H9 (cell line): Measurements from ENCODE around the gene FRAT2. TPM values are rescaled to one million over a fixed set of nuclear protein-coding genes. Genes with fewer than 3 reads are reported as not detected.

ENCODE experiments used
- DNase-seq: peaks from one replicate; pipeline ENCODE4 v3.0.0-alpha.2; 2017
- H2AFZ ChIP-seq: one replicate; pipeline ENCODE4 v1.6.1; 2013; ENCODE audit warnings: mild to moderate bottlenecking, low read length, control low read depth, moderate library complexity
- H2AK5ac ChIP-seq: 2 replicates; pipeline ENCODE4 v1.6.1; 2013; ENCODE audit warnings: low read length, control low read depth, mixed read lengths; ENCODE audit not compliant: insufficient read length
- H2BK120ac ChIP-seq: one replicate; pipeline ENCODE4 v1.6.1; 2013; ENCODE audit warnings: low read depth, mild to moderate bottlenecking, low read length, control low read depth, inconsistent platforms; ENCODE audit not compliant: poor library complexity, severe bottlenecking
- H2BK12ac ChIP-seq: 2 replicates; pipeline ENCODE4 v1.6.1; 2013; ENCODE audit warnings: low read length, control low read depth, mixed read lengths, low read depth; ENCODE audit not compliant: insufficient read length
- H2BK15ac ChIP-seq: 2 replicates; pipeline ENCODE4 v1.6.1; 2013; ENCODE audit warnings: low read depth, low read length, control low read depth
- H2BK20ac ChIP-seq: one replicate; pipeline ENCODE4 v1.6.1; 2013; ENCODE audit warnings: low read depth, mild to moderate bottlenecking, low read length, control low read depth, inconsistent platforms; ENCODE audit not compliant: poor library complexity, severe bottlenecking
- H2BK5ac ChIP-seq: 2 replicates; pipeline ENCODE4 v1.6.1; 2013; ENCODE audit warnings: low read length, control low read depth, mixed read lengths; ENCODE audit not compliant: insufficient read length
- H3K14ac ChIP-seq: 2 replicates; pipeline ENCODE4 v1.6.1; 2013; ENCODE audit warnings: low read length, control low read depth; ENCODE audit not compliant: insufficient read depth
- H3K18ac ChIP-seq: 2 replicates; pipeline ENCODE4 v1.6.1; 2013; ENCODE audit warnings: low read depth, mild to moderate bottlenecking, mixed read lengths, low read length, control low read depth; ENCODE audit not compliant: insufficient read length
- H3K23ac ChIP-seq: 2 replicates; pipeline ENCODE4 v1.6.1; 2013; ENCODE audit warnings: low read length, control low read depth, mixed read lengths, low read depth; ENCODE audit not compliant: insufficient read length
- H3K23me2 ChIP-seq: 2 replicates; pipeline ENCODE4 v1.6.1; 2013; ENCODE audit warnings: low read depth, mild to moderate bottlenecking, mixed read lengths, low read length, control low read depth; ENCODE audit not compliant: insufficient read length, poor library complexity, severe bottlenecking
- H3K27ac ChIP-seq: 2 replicates; pipeline ENCODE4 v1.5.1; 2013; ENCODE audit warnings: low read length, control low read depth, mixed read lengths, low read depth; ENCODE audit not compliant: insufficient read length
- H3K27me3 ChIP-seq: 2 replicates; pipeline ENCODE4 v1.6.1; 2013; ENCODE audit warnings: low read length, control low read depth, inconsistent platforms; ENCODE audit not compliant: insufficient read depth
- H3K4ac ChIP-seq: 2 replicates; pipeline ENCODE4 v1.6.1; 2013; ENCODE audit warnings: low read depth, mild to moderate bottlenecking, control low read depth, inconsistent platforms, low read length, moderate library complexity
- H3K4me1 ChIP-seq: 2 replicates; pipeline ENCODE4 v1.6.1; 2013; ENCODE audit warnings: low read length, control low read depth, inconsistent platforms; ENCODE audit not compliant: insufficient read depth
- H3K4me2 ChIP-seq: 2 replicates; pipeline ENCODE4 v1.6.1; 2013; ENCODE audit warnings: low read length, control low read depth, mixed read lengths; ENCODE audit not compliant: insufficient read length, insufficient read depth
- H3K56ac ChIP-seq: 2 replicates; pipeline ENCODE4 v1.6.1; 2013; ENCODE audit warnings: low read depth, mild to moderate bottlenecking, mixed read lengths, low read length, control low read depth; ENCODE audit not compliant: insufficient read length
- H3K79me1 ChIP-seq: 2 replicates; pipeline ENCODE4 v1.6.1; 2013; ENCODE audit warnings: low read depth, mild to moderate bottlenecking, moderate library complexity, low read length, control low read depth, inconsistent platforms; ENCODE audit not compliant: insufficient read depth, poor library complexity, severe bottlenecking
- H3K79me2 ChIP-seq: 2 replicates; pipeline ENCODE4 v1.6.1; 2013; ENCODE audit warnings: low read length, control low read depth, inconsistent platforms; ENCODE audit not compliant: insufficient read depth
- H3K9ac ChIP-seq: 2 replicates; pipeline ENCODE4 v1.6.1; 2013; ENCODE audit warnings: low read length, control low read depth, mixed read lengths; ENCODE audit not compliant: insufficient read length; ENCODE audit errors: extremely low read depth
- H3K9me3 ChIP-seq: one replicate; pipeline ENCODE4 v1.6.1; 2013; ENCODE audit warnings: low read depth, low read length, inconsistent platforms; ENCODE audit not compliant: control insufficient read depth
- H3T11ph ChIP-seq: one replicate; pipeline ENCODE4 v1.6.1; 2013; ENCODE audit warnings: mild to moderate bottlenecking, low read length, control low read depth, inconsistent platforms
- H4K20me1 ChIP-seq: one replicate; pipeline ENCODE4 v1.6.1; 2013; ENCODE audit not compliant: control insufficient read depth, insufficient read length, insufficient read depth
- H4K5ac ChIP-seq: 2 replicates; pipeline ENCODE4 v1.6.1; 2013; ENCODE audit warnings: low read depth, mild to moderate bottlenecking, mixed read lengths, low read length, control low read depth; ENCODE audit not compliant: insufficient read length
- H4K8ac ChIP-seq: replicated peaks from 2 replicates; pipeline ENCODE4 v1.6.1; 2013; ENCODE audit warnings: low read length, control low read depth, mixed read lengths, low read depth; ENCODE audit not compliant: insufficient read length
- H4K91ac ChIP-seq: 2 replicates; pipeline ENCODE4 v1.6.1; 2013; ENCODE audit warnings: low read depth, mild to moderate bottlenecking, moderate library complexity, mixed read lengths, low read length, control low read depth; ENCODE audit not compliant: insufficient read length
- H3K27ac Mint-ChIP-seq, 3 experiments: 2 replicates in 2 of 3; 3 replicates in 1 of 3; pipeline ENCODE4 v1.8.0; 2020 to 2021; ENCODE audit warnings: mixed read lengths in 3 of 3, mild to moderate bottlenecking in 1 of 3, moderate library complexity in 1 of 3
- H3K27me3 Mint-ChIP-seq: 2 replicates; pipeline ENCODE4 v1.8.0; 2021; ENCODE audit warnings: low read depth, mild to moderate bottlenecking, moderate library complexity, mixed read lengths
- H3K36me3 Mint-ChIP-seq, 3 experiments: 2 replicates in 2 of 3; 3 replicates in 1 of 3; pipeline ENCODE4 v1.8.0; 2020 to 2021; ENCODE audit warnings: low read depth in 3 of 3, mixed read lengths in 3 of 3; ENCODE audit not compliant: insufficient read depth in 1 of 3
- H3K4me1 Mint-ChIP-seq, 2 experiments: 2 replicates each; pipeline ENCODE4 v1.8.0; 2020; ENCODE audit warnings: mixed read lengths in 2 of 2
- H3K4me3 Mint-ChIP-seq, 2 experiments: 2 replicates in 1 of 2; 3 replicates in 1 of 2; pipeline ENCODE4 v1.8.0; 2020 to 2021; ENCODE audit warnings: mild to moderate bottlenecking in 2 of 2, mixed read lengths in 2 of 2, moderate library complexity in 1 of 2
- H3K9me3 Mint-ChIP-seq, 2 experiments: 2 replicates in 1 of 2; 3 replicates in 1 of 2; pipeline ENCODE4 v1.8.0; 2020; ENCODE audit warnings: mild to moderate bottlenecking in 2 of 2, mixed read lengths in 2 of 2, moderate library complexity in 1 of 2
- WGBS: extraction: QIAGEN DNeasy Blood & Tissue Kit; methylation state at CpG from one replicate; pipeline ENCODE4 v1.1.7; 2013; ENCODE audit warnings: missing lambda C conversion rate, low lambda C conversion rate, mixed read lengths; ENCODE audit not compliant: insufficient read length; ENCODE audit errors: extremely low coverage; 5-methylcytosine and 5-hydroxymethylcytosine counted together
- total RNA-seq: library from RNA; stranded (reverse); gene quantifications from 2 replicates; pipeline ENCODE4 v1.2.1, GENCODE V29; 2021
- TF ChIP-seq, protein P1 (sequence below): fragments of 200-600 bp; sonication (generic); conservative IDR thresholded peaks from 3 replicates; pipeline ENCODE4 v1.8.0; 2021; ENCODE audit warnings: antibody characterized with exemption, mild to moderate bottlenecking

Gene FRAT2
- total RNA-seq, 1 experiment from 2014 or later: 129 TPM

DNA sequence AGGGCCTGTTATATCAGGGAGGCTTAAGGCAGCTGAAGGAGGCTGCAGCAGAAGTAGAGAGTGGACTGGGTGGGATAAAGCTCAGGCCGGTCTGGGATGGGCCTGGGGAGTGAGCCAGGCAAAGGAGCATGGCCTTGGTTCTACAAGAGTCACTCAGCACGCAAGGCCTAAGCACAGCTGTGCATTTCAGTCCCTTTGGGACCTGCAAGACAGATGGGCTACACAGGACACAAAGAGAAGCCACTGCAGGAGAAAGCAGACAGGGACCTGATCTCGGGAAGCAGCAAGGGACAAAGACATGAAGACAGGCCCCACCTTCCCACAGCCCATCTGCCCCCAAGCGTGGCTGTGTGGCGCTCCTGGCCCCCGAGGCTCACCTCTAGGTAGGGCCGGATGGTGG lies 37.2 kb upstream of the FRAT2 start:
- WGBS: no CpG with 5 or more reads among the region's 7 CpGs
- H3K27ac Mint-ChIP-seq: no peak overlapping the region
- peaks cover 40 to 85% (median 72%) of the 10 kb centered on the region in 3 experiments for H3K36me3 Mint-ChIP-seq
- Histone ChIP-seq H3T11ph (no peak overlapping the region), H2AFZ (no peak overlapping the region), H3K4ac (no peak overlapping the region), H3K79me1 (no peaks in the 10 kb centered on the region), H2BK20ac (no peak overlapping the region), H2BK15ac (no peak overlapping the region), H3K27ac (no peak overlapping the region), H3K9ac (no peak overlapping the region), H3K9me3 (no peaks in the 10 kb centered on the region), H4K91ac (no peak overlapping the region), H3K18ac (no peak overlapping the region), H3K23me2 (no peaks in the 10 kb centered on the region), H2AK5ac (no peak overlapping the region), H4K8ac (no peak overlapping the region), H2BK5ac (no peak overlapping the region), H2BK12ac (no peak overlapping the region), H3K79me2 (no peaks in the 10 kb centered on the region), H3K27me3 (no peaks in the 10 kb centered on the region), H3K4me1 (no peaks in the 10 kb centered on the region), H3K14ac (no peak overlapping the region), H4K20me1 (no peaks in the 10 kb centered on the region), H3K4me2 (no peak overlapping the region), H4K5ac (no peak overlapping the region), H2BK120ac (no peak overlapping the region), H3K56ac (no peak overlapping the region), H3K23ac (no peak overlapping the region)
- H3K4me3 Mint-ChIP-seq: 0 out of 5 replicates have a peak overlapping the region, but pooled peaks of 1 of the 2 experiments have one; percentile 25
- no peaks in the 10 kb centered on the region; the same call in 1 of the 2 replicates for H3K27me3 Mint-ChIP-seq
- H3K4me1 Mint-ChIP-seq: no peaks in the 10 kb centered on the region
- TF ChIP-seq, protein P1, sequence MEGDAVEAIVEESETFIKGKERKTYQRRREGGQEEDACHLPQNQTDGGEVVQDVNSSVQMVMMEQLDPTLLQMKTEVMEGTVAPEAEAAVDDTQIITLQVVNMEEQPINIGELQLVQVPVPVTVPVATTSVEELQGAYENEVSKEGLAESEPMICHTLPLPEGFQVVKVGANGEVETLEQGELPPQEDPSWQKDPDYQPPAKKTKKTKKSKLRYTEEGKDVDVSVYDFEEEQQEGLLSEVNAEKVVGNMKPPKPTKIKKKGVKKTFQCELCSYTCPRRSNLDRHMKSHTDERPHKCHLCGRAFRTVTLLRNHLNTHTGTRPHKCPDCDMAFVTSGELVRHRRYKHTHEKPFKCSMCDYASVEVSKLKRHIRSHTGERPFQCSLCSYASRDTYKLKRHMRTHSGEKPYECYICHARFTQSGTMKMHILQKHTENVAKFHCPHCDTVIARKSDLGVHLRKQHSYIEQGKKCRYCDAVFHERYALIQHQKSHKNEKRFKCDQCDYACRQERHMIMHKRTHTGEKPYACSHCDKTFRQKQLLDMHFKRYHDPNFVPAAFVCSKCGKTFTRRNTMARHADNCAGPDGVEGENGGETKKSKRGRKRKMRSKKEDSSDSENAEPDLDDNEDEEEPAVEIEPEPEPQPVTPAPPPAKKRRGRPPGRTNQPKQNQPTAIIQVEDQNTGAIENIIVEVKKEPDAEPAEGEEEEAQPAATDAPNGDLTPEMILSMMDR: no peak
- no peaks in the 10 kb centered on the region for H3K9me3 Mint-ChIP-seq
- DNase-seq: no peak
